ENCODE measurements around the gene NEUROD2.

Gene NEUROD2

GRCh38 chr17:39578272-39578671 lies 29.4 kb downstream of the NEUROD2 start:
- no peak for DNase-seq

GRCh38 chr17:39576187-39576586 lies 31.5 kb downstream of the NEUROD2 start:
- DNase-seq: no peak

GRCh38 chr17:39573447-39574298 lies 34.0 kb downstream of the NEUROD2 start:
- DNase-seq: no peak

GRCh38 chr17:39572121-39572520 lies 35.6 kb downstream of the NEUROD2 start:
- no peak for DNase-seq

GRCh38 chr17:39569126-39569525 lies 38.6 kb downstream of the NEUROD2 start:
- no peak for DNase-seq

GRCh38 chr17:39568702-39569101 lies 39.0 kb downstream of the NEUROD2 start:
- DNase-seq: no peak

GRCh38 chr17:39566094-39566850 lies 41.4 kb downstream of the NEUROD2 start:
- no peak for DNase-seq

- DNase-seq: no peak
These were observed 43.4 kb downstream of the NEUROD2 start for GRCh38 chr17:39564211-39564848.

- DNase-seq: no peak
These were observed 44.2 kb downstream of the NEUROD2 start for GRCh38 chr17:39563476-39563875.

GRCh38 chr17:39562976-39563375 lies 44.7 kb downstream of the NEUROD2 start:
- no peak for DNase-seq

- DNase-seq: no peak
These were observed 45.3 kb downstream of the NEUROD2 start for GRCh38 chr17:39562395-39562794.

- DNase-seq: no peak
These were observed 51.3 kb downstream of the NEUROD2 start for GRCh38 chr17:39556423-39556822.

- no peak for DNase-seq
These were observed 52.4 kb downstream of the NEUROD2 start for GRCh38 chr17:39555368-39555767.
